ENCODE data around the gene HECTD1. TPM values are rescaled to one million over a fixed set of nuclear protein-coding genes. Genes with fewer than 3 reads are reported as not detected.
"Not testable (repeated sequence)": the region's sequence is repeated elsewhere in the genome, so short reads cannot be mapped to it uniquely, and the experiment has no call there.

HECTD1 gene
- total RNA-seq, 2 donors from 2014 or later, result 99.1 to 135 TPM

GRCh38 chr14:31196839-31197492 is 10.6 kb downstream of the HECTD1 start:
- Mint-ChIP-seq H3K27me3 (no peaks in the 10 kb centered on the region), H3K36me3 (peaks cover 10% of the 10 kb centered on the region), H3K4me3 (no peak overlapping the region), H3K9me3 (no peaks in the 10 kb centered on the region), H3K27ac (no peak overlapping the region), H3K4me1 (ENCODE audit: low read depth in 2 of 2) (peaks cover 29 to 33% of the 10 kb centered on the region in 2 donors)
- DNase-seq (ENCODE audit: low spot score), result no peak
- ATAC-seq, result no peak

DNA sequence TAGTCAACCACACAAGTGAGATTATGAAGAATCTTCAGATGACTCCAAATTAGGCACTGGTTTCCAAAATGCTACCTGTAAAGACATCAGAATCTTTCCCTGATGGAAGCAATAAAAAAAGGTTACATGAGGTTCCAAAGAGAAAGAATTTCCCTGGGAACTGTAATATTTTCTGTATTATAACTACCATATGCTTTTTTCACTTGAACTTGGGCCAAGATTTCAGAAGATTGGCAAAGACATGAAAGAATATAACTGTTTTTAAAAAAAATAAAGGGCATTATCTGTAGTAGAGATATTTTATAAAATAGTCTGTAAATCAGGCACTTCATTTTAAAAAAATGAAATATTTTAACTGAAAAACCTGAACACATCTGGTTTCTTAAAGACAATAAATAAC is 12.9 kb downstream of the HECTD1 start:
- no peak overlapping the region for H3K27ac Mint-ChIP-seq
- H3K27me3 Mint-ChIP-seq, result no peaks in the 10 kb centered on the region
- ATAC-seq (no peak), DNase-seq (ENCODE audit: low spot score) (no peak)
- H3K4me3 Mint-ChIP-seq, result no peak overlapping the region
- H3K4me1 Mint-ChIP-seq (ENCODE audit: low read depth in 2 of 2), result peaks cover 22 to 24% of the 10 kb centered on the region in 2 donors
- peaks cover 4% of the 10 kb centered on the region for H3K36me3 Mint-ChIP-seq
- H3K9me3 Mint-ChIP-seq, result no peaks in the 10 kb centered on the region

- Mint-ChIP-seq H3K36me3 (peaks cover 4% of the 10 kb centered on the region), H3K27ac (no peak overlapping the region), H3K4me1 (ENCODE audit: low read depth in 2 of 2) (peaks cover 22 to 25% of the 10 kb centered on the region in 2 donors)
Observed at GRCh38 chr14:31194095-31194494, 13.5 kb downstream of the HECTD1 start.

GRCh38 chr14:31192544-31192943 is 15.0 kb downstream of the HECTD1 start:
- not testable (repeated sequence) for H3K4me3 Mint-ChIP-seq; ATAC-seq; H3K9me3 Mint-ChIP-seq; H3K27me3 Mint-ChIP-seq; H3K27ac Mint-ChIP-seq; H3K36me3 Mint-ChIP-seq; DNase-seq (ENCODE audit: low spot score)
- H3K4me1 Mint-ChIP-seq (ENCODE audit: low read depth in 2 of 2), result peaks cover 28 to 29% of the 10 kb centered on the region in 2 donors

More at GRCh38 chr14:31194095-31194494, 13.5 kb downstream of the HECTD1 start:
- DNase-seq (ENCODE audit: low spot score) (no peak), ATAC-seq (no peak)
- Mint-ChIP-seq H3K9me3 (no peaks in the 10 kb centered on the region), H3K4me3 (no peak overlapping the region), H3K27me3 (no peaks in the 10 kb centered on the region)

DNA sequence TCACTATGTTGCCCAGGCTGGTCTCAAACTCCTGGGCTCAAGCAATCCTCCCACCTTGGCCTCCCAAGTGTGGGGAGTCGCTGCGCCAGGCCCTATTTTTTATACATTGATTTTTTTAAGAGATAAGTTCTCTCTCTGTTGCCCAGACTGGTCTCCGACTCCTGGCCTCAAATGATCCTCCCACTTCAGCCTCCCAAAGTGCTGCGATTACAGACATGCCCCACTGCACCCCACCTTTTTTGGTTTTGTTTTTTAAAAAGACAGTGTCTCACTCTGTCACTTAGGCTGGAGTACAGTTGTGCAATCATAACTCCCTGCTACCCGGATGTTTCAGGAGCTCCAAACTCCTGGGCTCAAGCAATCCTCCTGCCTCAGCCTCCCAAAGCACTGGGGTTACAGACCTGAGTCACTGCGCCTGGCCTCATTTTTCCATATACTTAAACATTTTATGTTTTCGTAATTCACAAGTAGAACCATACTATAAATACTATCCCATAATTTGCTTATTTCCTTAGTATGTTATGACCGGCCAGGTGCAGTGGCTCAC is 16.8 kb downstream of the HECTD1 start:
- no peak overlapping the region for H3K4me3 Mint-ChIP-seq
- H3K27me3 Mint-ChIP-seq, result no peaks in the 10 kb centered on the region
- H3K4me1 Mint-ChIP-seq (ENCODE audit: low read depth in 2 of 2), result peaks cover 26 to 28% of the 10 kb centered on the region in 2 donors
- H3K27ac Mint-ChIP-seq, result no peak overlapping the region
- no peaks in the 10 kb centered on the region for H3K9me3 Mint-ChIP-seq
- H3K36me3 Mint-ChIP-seq, result peaks cover 4% of the 10 kb centered on the region
- ATAC-seq (no peak), DNase-seq (ENCODE audit: low spot score) (no peak)

- H3K36me3 Mint-ChIP-seq, result peaks cover 6% of the 10 kb centered on the region
- no peak for ATAC-seq
- DNase-seq (ENCODE audit: low spot score), result no peak
- no peaks in the 10 kb centered on the region for H3K27me3 Mint-ChIP-seq
- H3K4me3 Mint-ChIP-seq, result no peak overlapping the region
- H3K4me1 Mint-ChIP-seq (ENCODE audit: low read depth in 2 of 2), result peaks cover 26 to 29% of the 10 kb centered on the region in 2 donors
- H3K27ac Mint-ChIP-seq, result no peak overlapping the region
- no peaks in the 10 kb centered on the region for H3K9me3 Mint-ChIP-seq
Observed at GRCh38 chr14:31190219-31190603, 17.4 kb downstream of the HECTD1 start.

DNA sequence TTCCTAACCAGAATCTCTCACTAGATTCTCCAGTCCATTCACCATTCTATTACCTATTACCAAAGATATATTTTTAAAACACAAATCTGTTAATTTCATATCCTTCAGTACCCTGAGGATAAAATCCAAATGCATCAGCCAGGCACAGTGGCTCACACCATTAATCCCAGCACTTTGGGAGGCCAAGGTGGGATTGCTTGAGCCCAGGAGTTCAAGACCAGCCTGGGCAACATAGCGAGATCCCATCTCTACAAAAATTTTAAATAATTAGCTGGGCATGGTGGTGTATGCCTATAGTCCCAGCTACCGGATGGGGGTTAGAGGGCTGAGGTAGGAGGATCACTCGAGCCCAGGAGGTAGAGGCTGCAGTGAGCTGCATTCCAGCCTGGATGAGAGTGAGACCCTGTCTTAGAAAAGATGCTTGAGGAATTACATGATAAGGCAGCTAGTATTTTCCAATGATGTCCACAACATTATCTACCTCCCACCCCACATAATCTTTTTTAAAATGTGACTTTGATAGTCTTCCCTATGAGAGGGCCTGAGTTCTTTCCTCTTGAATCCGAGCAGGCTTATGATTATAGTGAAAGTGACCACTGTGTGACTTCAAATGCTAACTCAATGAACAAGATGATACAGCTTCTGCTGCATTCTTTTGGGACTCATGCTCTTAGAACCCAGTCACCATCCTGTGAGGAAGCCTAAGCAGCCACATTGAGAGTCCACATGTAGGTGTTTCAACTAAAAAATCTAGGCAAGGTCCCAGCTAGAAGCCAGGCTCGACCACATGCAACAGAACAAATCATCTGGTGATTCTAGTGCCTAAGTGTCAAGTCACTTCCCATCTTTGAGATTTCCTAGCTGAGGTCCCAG is 18.0 kb downstream of the HECTD1 start:
- Mint-ChIP-seq H3K36me3 (peaks cover 6% of the 10 kb centered on the region), H3K27ac (no peak overlapping the region)

DNA sequence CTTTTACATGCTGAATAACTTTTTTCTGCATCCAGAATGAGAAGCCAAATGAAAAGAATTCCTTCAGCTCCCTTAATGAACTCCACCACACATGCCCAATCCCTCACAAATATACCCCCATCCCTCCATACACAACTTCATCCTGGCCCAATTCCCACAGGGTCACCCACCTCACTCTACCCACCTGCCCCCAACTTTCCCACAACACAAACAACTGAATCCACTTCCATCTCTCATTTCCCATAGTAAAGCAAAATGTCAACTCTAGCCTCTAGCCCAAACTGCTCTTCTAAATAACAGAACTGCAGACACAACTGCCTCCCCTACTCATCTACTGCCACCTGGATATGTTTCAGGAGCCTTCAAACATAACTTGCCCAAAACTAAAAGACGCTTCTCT is 18.8 kb downstream of the HECTD1 start:
- H3K36me3 Mint-ChIP-seq, result peaks cover 6% of the 10 kb centered on the region
- H3K27ac Mint-ChIP-seq, result no peak overlapping the region
- H3K27me3 Mint-ChIP-seq, result no peaks in the 10 kb centered on the region
- DNase-seq (ENCODE audit: low spot score) (no peak), ATAC-seq (no peak)
- no peaks in the 10 kb centered on the region for H3K9me3 Mint-ChIP-seq
- H3K4me3 Mint-ChIP-seq, result no peak overlapping the region
- H3K4me1 Mint-ChIP-seq (ENCODE audit: low read depth in 2 of 2), result peaks cover 20 to 24% of the 10 kb centered on the region in 2 donors

More for the DNA sequence above, 18.0 kb downstream of the HECTD1 start:
- peaks cover 23 to 24% of the 10 kb centered on the region in 2 donors for H3K4me1 Mint-ChIP-seq (ENCODE audit: low read depth in 2 of 2)
- ATAC-seq (no peak), DNase-seq (ENCODE audit: low spot score) (no peak)
- H3K4me3 Mint-ChIP-seq, result no peak overlapping the region
- H3K9me3 Mint-ChIP-seq, result no peaks in the 10 kb centered on the region
- H3K27me3 Mint-ChIP-seq, result no peaks in the 10 kb centered on the region

DNA sequence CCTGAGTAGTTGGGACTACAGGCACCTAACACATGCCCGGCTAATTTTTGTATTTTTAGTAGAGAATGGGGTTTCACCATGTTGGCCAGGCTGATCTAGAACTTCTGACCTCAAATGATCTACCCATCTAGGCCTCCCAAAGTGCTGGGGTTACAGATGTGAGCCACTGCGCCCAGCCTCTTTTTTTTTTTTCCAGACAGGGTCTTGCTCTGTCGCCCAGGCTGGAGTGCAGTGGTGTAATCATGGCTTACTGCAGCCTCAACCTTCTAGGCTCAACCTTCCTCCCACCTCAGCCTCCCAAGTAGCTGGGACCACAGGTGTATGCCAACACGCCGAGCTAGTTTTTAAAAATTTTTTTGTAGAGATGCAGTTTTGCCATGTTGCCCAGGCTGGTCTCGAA is 25.6 kb downstream of the HECTD1 start:
- H3K9me3 Mint-ChIP-seq; H3K27me3 Mint-ChIP-seq; H3K4me1 Mint-ChIP-seq (ENCODE audit: low read depth in 2 of 2); DNase-seq (ENCODE audit: low spot score); ATAC-seq; H3K27ac Mint-ChIP-seq; H3K4me3 Mint-ChIP-seq: not testable (repeated sequence)
- H3K36me3 Mint-ChIP-seq, result peaks cover 12% of the 10 kb centered on the region

DNA sequence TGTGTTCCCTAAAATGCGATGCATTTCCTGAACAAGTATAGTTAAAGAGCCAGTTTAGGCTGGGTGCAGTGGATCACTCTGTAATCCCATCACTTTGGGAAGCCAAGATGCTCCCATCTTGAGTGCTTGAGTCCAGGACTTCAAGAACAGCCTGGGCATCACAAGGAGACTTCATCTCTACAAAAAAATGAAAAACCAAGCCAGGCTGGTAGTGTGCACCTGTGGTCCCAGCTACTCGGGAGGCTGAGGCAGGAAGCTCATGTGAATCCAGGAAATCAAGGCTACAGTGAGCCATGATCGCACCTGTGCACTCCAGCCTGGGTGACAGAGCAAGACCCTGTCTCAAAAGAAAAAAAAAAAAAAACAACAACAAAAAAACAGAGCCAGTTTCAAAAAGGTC is 26.3 kb downstream of the HECTD1 start:
- Mint-ChIP-seq H3K9me3 (no peaks in the 10 kb centered on the region), H3K36me3 (peaks cover 12% of the 10 kb centered on the region), H3K27me3 (no peaks in the 10 kb centered on the region), H3K4me1 (ENCODE audit: low read depth in 2 of 2) (peaks cover 6 to 8% of the 10 kb centered on the region in 2 donors), H3K27ac (no peak overlapping the region), H3K4me3 (no peak overlapping the region)
- ATAC-seq (no peak), DNase-seq (ENCODE audit: low spot score) (no peak)

- ATAC-seq (no peak), DNase-seq (ENCODE audit: low spot score) (no peak)
- Mint-ChIP-seq H3K4me3 (no peak overlapping the region), H3K4me1 (ENCODE audit: low read depth in 2 of 2) (peaks cover 0 to 4% of the 10 kb centered on the region in 2 donors), H3K9me3 (no peaks in the 10 kb centered on the region), H3K27me3 (no peaks in the 10 kb centered on the region), H3K36me3 (peaks cover 7% of the 10 kb centered on the region), H3K27ac (no peak overlapping the region)
Observed at GRCh38 chr14:31180299-31181051, 27.1 kb downstream of the HECTD1 start.

- Mint-ChIP-seq H3K4me1 (ENCODE audit: low read depth in 2 of 2) (no peaks in the 10 kb centered on the region), H3K4me3 (no peak overlapping the region), H3K36me3 (peaks cover 7% of the 10 kb centered on the region), H3K27ac (no peak overlapping the region), H3K27me3 (no peaks in the 10 kb centered on the region), H3K9me3 (no peaks in the 10 kb centered on the region)
- DNase-seq (ENCODE audit: low spot score), result no peak
- ATAC-seq, result no peak
Observed at GRCh38 chr14:31174433-31174832, 33.2 kb downstream of the HECTD1 start.

DNA sequence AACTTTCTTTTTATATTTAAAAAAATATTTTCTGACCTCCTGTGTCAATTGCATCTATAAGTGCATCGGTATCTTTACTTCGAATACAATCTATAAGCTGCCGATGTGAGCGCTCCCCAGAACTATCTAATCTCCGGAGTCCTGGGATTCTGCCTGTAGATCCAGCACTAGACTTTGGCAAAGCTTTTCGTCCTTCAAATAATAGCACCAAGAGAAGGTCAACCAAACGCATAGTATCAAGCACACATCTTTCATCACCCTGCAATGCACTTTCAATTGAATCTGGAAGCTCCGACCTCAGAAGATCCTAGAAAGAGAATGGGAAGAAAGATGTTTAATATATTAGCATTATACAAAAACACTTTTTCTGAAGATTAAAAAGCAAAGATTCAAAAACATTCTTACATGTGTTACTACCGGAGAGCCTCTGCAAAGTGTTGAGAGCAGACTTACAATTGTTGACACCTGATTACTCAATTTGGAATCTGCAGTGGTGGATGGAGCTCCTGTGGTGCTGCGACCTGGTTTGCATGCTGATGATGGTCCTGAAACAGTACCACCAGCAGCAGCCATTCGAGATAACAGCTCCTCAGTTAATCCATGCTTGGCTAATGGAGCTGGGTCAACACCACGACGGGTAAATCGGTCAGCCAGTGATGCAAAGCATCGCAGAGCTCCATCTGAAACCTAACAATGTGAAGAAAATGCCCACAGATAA is 34.3 kb downstream of the HECTD1 start:
- no peaks in the 10 kb centered on the region for H3K9me3 Mint-ChIP-seq
- ATAC-seq (no peak), DNase-seq (ENCODE audit: low spot score) (no peak)
- H3K36me3 Mint-ChIP-seq, result peaks cover 7% of the 10 kb centered on the region
- H3K4me3 Mint-ChIP-seq, result no peak overlapping the region
- no peaks in the 10 kb centered on the region for H3K4me1 Mint-ChIP-seq (ENCODE audit: low read depth in 2 of 2)
- no peaks in the 10 kb centered on the region for H3K27me3 Mint-ChIP-seq
- no peak overlapping the region for H3K27ac Mint-ChIP-seq
